ENCODE data around the gene CHMP4B.
A peak's percentile ranks its signal among the peaks of the same experiment; 100 is the strongest.

Gene CHMP4B

DNA sequence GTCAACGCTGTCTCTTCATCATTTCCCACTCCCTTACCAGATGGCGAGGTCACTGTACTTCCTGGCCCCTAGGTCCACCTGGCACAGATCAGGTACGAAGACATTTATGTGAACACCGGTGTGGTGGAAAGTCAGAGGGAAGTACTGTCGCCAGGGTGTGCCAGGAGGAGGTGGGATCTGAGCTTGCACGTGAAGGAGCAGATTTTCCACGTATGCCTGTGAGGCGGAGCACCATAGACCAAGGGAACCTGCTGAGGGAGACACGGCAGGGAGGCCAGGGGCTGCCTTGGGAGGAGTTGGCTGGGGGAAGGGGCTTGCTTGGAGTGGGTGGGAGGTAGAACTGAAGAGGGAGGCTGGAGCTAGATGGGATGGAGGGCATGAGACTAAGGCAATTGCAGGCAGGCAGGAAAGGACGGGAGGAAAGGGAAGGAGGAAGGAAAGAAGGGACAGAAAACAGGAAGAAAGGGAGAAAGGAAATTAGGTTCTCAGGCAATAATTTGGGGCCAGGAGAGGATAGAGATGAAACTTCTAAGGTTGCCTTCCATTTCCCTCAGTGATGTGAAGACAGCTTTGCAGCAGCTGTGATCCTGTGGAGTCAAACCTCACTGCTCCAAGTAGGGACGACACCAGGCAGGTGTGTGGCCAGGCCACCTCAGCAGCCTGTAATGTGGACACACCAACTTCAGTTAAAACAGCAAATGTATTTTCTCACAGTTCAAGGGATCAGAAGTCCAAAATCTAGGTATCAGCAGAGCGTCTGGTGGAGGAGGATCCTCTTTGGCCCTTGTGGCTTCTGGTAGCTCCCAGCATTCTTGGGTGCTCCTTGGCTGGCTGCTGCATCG, 46.8 kb downstream of the CHMP4B start:
- peaks cover 10% of the 10 kb centered on the region for H3K4me1 ChIP-seq (ENCODE audit: control insufficient read depth, insufficient read depth, low read length)
- H3K9me3 ChIP-seq (ENCODE audit: control insufficient read depth, low read length), result no peaks in the 10 kb centered on the region
- no peak overlapping the region for H3K4me3 ChIP-seq (ENCODE audit: low read length)
- DNase-seq (ENCODE audit: low read depth), result no peak
- H3K9ac ChIP-seq (ENCODE audit: low read length), result no peak overlapping the region
- no peaks in the 10 kb centered on the region for H3K27me3 ChIP-seq (replicated peaks; ENCODE audit: control insufficient read depth, insufficient read depth, low read length)
- peaks cover 42% of the 10 kb centered on the region for H3K36me3 ChIP-seq (ENCODE audit: control insufficient read depth, insufficient read depth, low read length, severe bottlenecking)

GRCh38 chr20:33858666-33859065, 47.5 kb downstream of the CHMP4B start:
- Histone ChIP-seq H3K4me1 (ENCODE audit: control insufficient read depth, insufficient read depth, low read length) (peaks cover 10% of the 10 kb centered on the region), H3K9me3 (ENCODE audit: control insufficient read depth, low read length) (no peaks in the 10 kb centered on the region), H3K9ac (ENCODE audit: low read length) (no peak overlapping the region), H3K27me3 (replicated peaks; ENCODE audit: control insufficient read depth, insufficient read depth, low read length) (no peaks in the 10 kb centered on the region), H3K4me3 (ENCODE audit: low read length) (no peak overlapping the region), H3K36me3 (ENCODE audit: control insufficient read depth, insufficient read depth, low read length, severe bottlenecking) (peaks cover 36% of the 10 kb centered on the region)
- no peak for DNase-seq (ENCODE audit: low read depth)

DNA sequence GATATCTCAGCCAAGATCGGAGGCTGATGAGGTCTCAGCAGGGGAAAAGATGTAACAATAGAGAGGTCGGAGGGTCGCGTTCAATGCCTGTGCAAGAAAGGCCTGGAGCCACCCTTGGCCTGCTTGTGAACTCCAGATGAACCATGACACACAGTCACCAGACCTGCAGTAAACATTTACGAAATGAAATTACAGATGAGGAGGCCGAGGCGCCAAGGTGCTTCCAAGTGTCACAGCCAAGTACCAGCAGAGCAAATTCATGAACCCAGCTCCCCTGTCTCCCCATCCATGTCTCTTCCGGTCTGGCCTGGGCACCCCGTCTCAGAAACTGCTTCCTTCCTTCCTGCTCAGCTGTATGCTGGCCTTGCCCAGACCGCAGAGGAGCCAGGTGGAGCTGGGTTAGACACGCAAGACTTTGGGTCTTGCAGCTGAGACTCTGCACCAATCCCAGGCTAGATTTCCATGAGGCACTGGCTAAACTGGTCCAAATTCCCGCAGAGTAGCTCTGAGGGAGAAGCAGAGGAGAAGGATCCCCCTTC, 48.1 kb downstream of the CHMP4B start:
- H3K27me3 ChIP-seq (replicated peaks; ENCODE audit: control insufficient read depth, insufficient read depth, low read length), result no peaks in the 10 kb centered on the region
- peaks cover 10% of the 10 kb centered on the region for H3K4me1 ChIP-seq (ENCODE audit: control insufficient read depth, insufficient read depth, low read length)
- no peak overlapping the region for H3K4me3 ChIP-seq (ENCODE audit: low read length)
- no peaks in the 10 kb centered on the region for H3K9me3 ChIP-seq (ENCODE audit: control insufficient read depth, low read length)
- no peak for DNase-seq (ENCODE audit: low read depth)
- H3K9ac ChIP-seq (ENCODE audit: low read length), result no peak overlapping the region
- peaks cover 30% of the 10 kb centered on the region for H3K36me3 ChIP-seq (ENCODE audit: control insufficient read depth, insufficient read depth, low read length, severe bottlenecking)

GRCh38 chr20:33859751-33860150, 48.6 kb downstream of the CHMP4B start:
- Histone ChIP-seq H3K36me3 (ENCODE audit: control insufficient read depth, insufficient read depth, low read length, severe bottlenecking) (peaks cover 25% of the 10 kb centered on the region), H3K27me3 (replicated peaks; ENCODE audit: control insufficient read depth, insufficient read depth, low read length) (no peaks in the 10 kb centered on the region), H3K9me3 (ENCODE audit: control insufficient read depth, low read length) (no peaks in the 10 kb centered on the region), H3K9ac (ENCODE audit: low read length) (no peak overlapping the region), H3K4me3 (ENCODE audit: low read length) (no peak overlapping the region), H3K4me1 (ENCODE audit: control insufficient read depth, insufficient read depth, low read length) (peaks cover 10% of the 10 kb centered on the region)
- no peak for DNase-seq (ENCODE audit: low read depth)

DNA sequence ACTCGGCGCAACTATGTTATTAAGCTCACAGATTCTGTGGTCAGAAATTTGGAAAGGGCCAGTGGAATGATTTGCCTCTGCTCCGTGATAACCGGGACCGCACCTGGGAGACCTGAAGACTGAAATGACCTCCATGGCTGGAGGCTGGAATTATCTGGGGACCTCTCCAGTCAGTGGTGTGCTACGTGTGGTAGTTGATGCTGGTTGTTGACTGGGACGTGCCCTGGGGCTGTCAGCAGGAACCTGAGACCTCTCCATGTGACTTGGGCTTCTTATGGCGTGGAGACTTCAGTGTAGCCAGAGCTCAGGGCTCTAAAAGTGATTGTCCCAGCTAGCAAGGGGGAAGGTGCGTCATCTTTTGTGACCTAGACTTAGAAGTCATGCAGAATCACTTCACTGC, 50.3 kb downstream of the CHMP4B start:
- Histone ChIP-seq H3K9ac (ENCODE audit: low read length) (no peak overlapping the region), H3K27me3 (replicated peaks; ENCODE audit: control insufficient read depth, insufficient read depth, low read length) (no peaks in the 10 kb centered on the region), H3K36me3 (ENCODE audit: control insufficient read depth, insufficient read depth, low read length, severe bottlenecking) (peaks cover 9% of the 10 kb centered on the region), H3K4me3 (ENCODE audit: low read length) (no peak overlapping the region), H3K4me1 (ENCODE audit: control insufficient read depth, insufficient read depth, low read length) (peaks cover 10% of the 10 kb centered on the region), H3K9me3 (ENCODE audit: control insufficient read depth, low read length) (no peaks in the 10 kb centered on the region)
- DNase-seq (ENCODE audit: low read depth), result no peak

DNA sequence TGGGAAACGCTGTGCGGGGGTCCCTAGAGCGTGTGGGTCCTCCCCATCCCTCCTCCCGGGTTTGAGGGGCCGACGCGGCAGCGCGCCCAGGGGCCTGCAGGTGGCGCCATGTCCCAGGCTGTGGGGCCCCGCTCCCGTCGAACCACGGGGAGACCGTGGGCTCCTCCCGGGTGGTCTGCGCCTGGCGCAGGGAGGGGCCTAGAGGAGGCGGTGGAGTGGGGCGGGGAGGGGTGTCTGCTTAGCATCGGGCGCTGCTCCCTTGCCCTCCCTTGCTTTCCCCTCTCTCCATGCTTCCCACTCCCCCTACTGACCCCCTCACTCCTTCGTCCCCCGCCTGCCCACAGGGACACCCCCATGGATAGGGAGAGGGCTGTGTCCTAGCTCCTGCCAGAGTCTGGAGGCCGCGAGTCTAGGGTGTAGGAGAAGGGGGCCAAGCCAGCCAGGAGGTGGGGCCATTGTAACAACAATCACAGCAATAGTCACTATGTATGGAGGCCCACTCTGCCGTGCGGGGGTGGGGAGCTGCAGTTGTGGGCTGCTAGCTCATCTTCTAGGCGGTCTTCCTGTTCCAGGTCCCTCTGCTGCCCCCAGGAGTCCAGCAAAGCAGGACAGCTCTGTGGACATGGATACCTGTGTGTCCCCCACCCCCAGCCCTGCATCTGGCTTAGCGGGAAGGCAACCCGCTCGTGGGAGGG, 51.7 kb downstream of the CHMP4B start:
- peak; percentile 90 for DNase-seq (ENCODE audit: low read depth)
- Histone ChIP-seq H3K36me3 (ENCODE audit: control insufficient read depth, insufficient read depth, low read length, severe bottlenecking) (no peaks in the 10 kb centered on the region), H3K9me3 (ENCODE audit: control insufficient read depth, low read length) (no peaks in the 10 kb centered on the region), H3K9ac (ENCODE audit: low read length) (peak overlapping the region; percentile 55), H3K4me3 (ENCODE audit: low read length) (no peak overlapping the region), H3K27me3 (replicated peaks; ENCODE audit: control insufficient read depth, insufficient read depth, low read length) (no peaks in the 10 kb centered on the region), H3K4me1 (ENCODE audit: control insufficient read depth, insufficient read depth, low read length) (peaks cover 10% of the 10 kb centered on the region)

- peak; percentile 8 for DNase-seq (ENCODE audit: low read depth)
- no peaks in the 10 kb centered on the region for H3K36me3 ChIP-seq (ENCODE audit: control insufficient read depth, insufficient read depth, low read length, severe bottlenecking)
- H3K27me3 ChIP-seq (replicated peaks; ENCODE audit: control insufficient read depth, insufficient read depth, low read length), result no peaks in the 10 kb centered on the region
- H3K9ac ChIP-seq (ENCODE audit: low read length), result peak overlapping the region; percentile 6
- no peaks in the 10 kb centered on the region for H3K9me3 ChIP-seq (ENCODE audit: control insufficient read depth, low read length)
- H3K4me1 ChIP-seq (ENCODE audit: control insufficient read depth, insufficient read depth, low read length), result peaks cover 10% of the 10 kb centered on the region
- no peak overlapping the region for H3K4me3 ChIP-seq (ENCODE audit: low read length)
Measured at GRCh38 chr20:33863440-33864323, 52.5 kb downstream of the CHMP4B start.

- Histone ChIP-seq H3K27me3 (replicated peaks; ENCODE audit: control insufficient read depth, insufficient read depth, low read length) (peaks cover 3% of the 10 kb centered on the region), H3K9ac (ENCODE audit: low read length) (no peak overlapping the region)
- DNase-seq (ENCODE audit: low read depth), result no peak
Measured at GRCh38 chr20:33864324-33864963, 53.3 kb downstream of the CHMP4B start.

GRCh38 chr20:33865761-33866370, 54.7 kb downstream of the CHMP4B start:
- Histone ChIP-seq H3K4me1 (ENCODE audit: control insufficient read depth, insufficient read depth, low read length) (peaks cover under 1% of the 10 kb centered on the region), H3K9ac (ENCODE audit: low read length) (no peak overlapping the region), H3K9me3 (ENCODE audit: control insufficient read depth, low read length) (no peaks in the 10 kb centered on the region), H3K36me3 (ENCODE audit: control insufficient read depth, insufficient read depth, low read length, severe bottlenecking) (no peaks in the 10 kb centered on the region), H3K27me3 (replicated peaks; ENCODE audit: control insufficient read depth, insufficient read depth, low read length) (peaks cover 4% of the 10 kb centered on the region), H3K4me3 (ENCODE audit: low read length) (no peak overlapping the region)
- no peak for DNase-seq (ENCODE audit: low read depth)

More at GRCh38 chr20:33864324-33864963, 53.3 kb downstream of the CHMP4B start:
- no peaks in the 10 kb centered on the region for H3K36me3 ChIP-seq (ENCODE audit: control insufficient read depth, insufficient read depth, low read length, severe bottlenecking)
- H3K9me3 ChIP-seq (ENCODE audit: control insufficient read depth, low read length), result no peaks in the 10 kb centered on the region
- peaks cover 3% of the 10 kb centered on the region for H3K4me1 ChIP-seq (ENCODE audit: control insufficient read depth, insufficient read depth, low read length)
- H3K4me3 ChIP-seq (ENCODE audit: low read length), result no peak overlapping the region

- Histone ChIP-seq H3K4me3 (ENCODE audit: low read length) (no peak overlapping the region), H3K4me1 (ENCODE audit: control insufficient read depth, insufficient read depth, low read length) (peaks cover 7% of the 10 kb centered on the region), H3K9me3 (ENCODE audit: control insufficient read depth, low read length) (no peaks in the 10 kb centered on the region), H3K27me3 (replicated peaks; ENCODE audit: control insufficient read depth, insufficient read depth, low read length) (peaks cover 4% of the 10 kb centered on the region), H3K9ac (ENCODE audit: low read length) (no peak overlapping the region), H3K36me3 (ENCODE audit: control insufficient read depth, insufficient read depth, low read length, severe bottlenecking) (no peaks in the 10 kb centered on the region)
- peak; percentile 16 for DNase-seq (ENCODE audit: low read depth)
Measured at GRCh38 chr20:33866398-33867100, 55.4 kb downstream of the CHMP4B start.

All from adipocyte (in vitro differentiated cells).